Stimulated activated CD8-positive, alpha-beta memory T cell treated with anti-CD3 and anti-CD28 coated beads, Interleukin-7, amount 100 ng/mL, for 1 hour (primary cell): ENCODE results near the gene KLRG1.

Source experiments
- DNase-seq, 2 donors: peaks; one replicate each; pipeline ENCODE4 v3.0.0-alpha.2; 2020; ENCODE audit warnings: low read depth in 2 of 2

KLRG1 gene

DNA sequence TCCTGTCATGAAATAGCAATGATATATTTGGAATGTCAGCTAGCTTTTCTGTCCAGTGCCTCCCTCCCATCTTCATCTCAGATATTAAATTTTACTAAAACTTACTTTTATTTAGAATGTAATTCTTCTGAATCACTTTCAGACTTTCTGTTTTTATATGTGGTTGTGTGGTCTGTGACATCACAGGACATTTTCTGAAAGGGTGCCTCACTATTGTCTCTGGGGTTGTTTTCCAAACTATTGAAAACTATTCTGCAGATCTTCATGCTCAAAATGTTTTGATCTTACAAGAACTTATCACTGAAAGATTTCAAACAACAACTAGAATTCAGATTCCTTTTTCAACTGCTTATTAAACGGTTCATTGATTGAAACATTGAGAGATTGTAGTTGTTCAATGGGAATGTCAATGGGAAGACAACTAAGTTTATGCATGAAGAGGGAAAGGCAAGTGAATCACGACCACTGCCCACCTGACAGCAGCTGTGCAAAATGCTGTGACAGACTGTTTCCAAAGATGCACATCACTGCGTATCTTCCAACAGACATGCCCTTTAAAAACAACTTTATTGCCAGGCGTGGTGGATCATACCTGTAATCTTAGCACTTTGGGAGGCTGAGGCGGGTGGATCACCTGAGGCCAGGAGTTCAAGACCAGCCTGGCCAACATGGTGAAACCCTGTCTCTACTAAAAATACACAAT is 51.3 kb downstream of the KLRG1 start:
- no peak for DNase-seq

DNA sequence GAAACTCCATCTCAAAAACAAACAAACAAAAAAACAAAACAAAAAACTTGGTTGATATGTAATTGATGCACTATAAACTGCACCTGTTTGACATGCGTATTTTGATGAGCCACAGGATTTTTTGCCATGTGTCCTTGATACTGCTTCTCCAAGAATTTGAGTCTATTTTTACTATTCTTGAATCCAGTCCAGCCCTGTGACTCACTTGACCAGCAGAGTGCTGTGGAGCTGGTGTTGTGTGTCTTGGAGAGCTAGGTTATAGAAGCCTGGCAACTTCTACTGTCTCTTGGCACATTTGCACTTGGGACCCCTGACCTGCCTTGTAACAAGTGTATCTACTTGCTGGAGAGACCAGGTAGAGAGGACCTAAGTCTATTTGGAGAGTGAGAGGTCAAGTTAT is 52.0 kb downstream of the KLRG1 start:
- no peak for DNase-seq

GRCh38 chr12:9043766-9044165 is 54.4 kb downstream of the KLRG1 start:
- no peak for DNase-seq

- DNase-seq, result no peak
Measured at GRCh38 chr12:9047105-9047504, 57.8 kb downstream of the KLRG1 start.

GRCh38 chr12:9048930-9049329 is 59.6 kb downstream of the KLRG1 start:
- DNase-seq, result no peak

DNA sequence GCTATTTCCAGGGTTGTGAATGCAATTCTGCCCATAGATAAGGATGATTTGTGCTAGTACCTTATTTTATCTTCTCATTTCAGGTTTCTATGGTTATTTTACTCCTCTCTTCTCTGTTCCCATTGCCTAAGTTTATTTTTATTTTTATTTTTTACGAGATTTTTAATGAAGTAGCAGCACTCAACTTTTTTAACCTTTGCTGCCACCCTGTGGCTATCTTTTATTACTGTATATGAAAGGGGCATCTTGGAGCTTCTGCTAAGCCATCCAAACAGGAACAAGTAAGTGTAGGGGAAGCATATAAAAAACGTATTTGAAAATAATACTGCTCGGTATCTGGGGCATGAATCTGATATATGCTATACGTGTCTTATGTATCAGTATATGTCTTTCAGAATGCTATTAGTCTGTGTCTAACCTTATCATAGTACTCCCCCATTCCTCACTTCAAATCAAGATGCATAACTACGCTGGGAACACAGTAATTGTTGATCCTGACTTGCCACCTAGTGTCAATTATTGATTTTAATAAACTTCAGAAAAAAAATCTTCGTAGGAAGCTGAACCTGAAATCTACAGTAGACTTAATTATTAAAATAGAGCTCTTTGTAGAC is 60.3 kb downstream of the KLRG1 start:
- DNase-seq, result no peak

- no peak for DNase-seq
Measured at GRCh38 chr12:9050521-9051157, 61.3 kb downstream of the KLRG1 start.

DNA sequence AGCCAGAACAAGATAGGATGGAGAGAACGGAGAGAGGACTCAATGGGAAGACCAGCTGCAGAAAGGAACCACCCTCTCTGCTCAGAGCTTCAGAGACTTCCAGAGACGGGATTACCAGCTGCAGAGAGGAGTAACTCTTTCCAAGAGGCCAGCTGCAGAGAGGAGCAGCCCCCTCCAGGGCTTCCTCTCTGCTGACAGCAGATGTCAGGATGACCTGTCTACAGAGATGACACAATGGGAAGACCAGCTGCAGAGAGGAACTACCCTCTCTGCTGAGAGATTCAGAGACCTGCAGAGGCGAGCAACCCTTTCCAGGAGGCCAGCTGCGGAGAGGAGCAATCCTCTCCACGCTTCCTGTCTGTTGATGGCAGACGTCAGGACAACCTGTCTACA is 61.8 kb downstream of the KLRG1 start:
- DNase-seq, result no peak

DNA sequence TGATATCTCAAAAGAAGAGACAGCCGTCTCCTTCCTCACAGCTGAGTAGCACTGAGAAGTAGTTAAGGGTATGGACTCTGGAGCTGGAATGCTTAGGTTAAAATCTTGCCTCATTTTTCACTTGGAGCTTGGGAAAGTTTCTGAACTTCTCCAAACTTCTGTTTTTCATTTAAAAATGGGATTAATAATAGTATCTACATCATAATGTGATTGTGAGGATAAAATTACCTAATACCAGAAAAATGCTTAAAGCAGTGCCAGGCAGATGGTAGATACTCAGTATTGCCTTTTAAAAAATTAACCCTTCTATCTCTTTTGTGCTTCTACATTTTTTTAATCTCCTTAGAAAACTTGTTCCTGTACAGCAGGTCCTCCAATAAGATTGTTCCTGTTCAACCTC is 63.3 kb downstream of the KLRG1 start:
- DNase-seq, result no peak
